Nephron progenitor cell (in vitro differentiated cells): ENCODE results near the gene MRM1.

Experiments
- DNase-seq: peaks from one replicate; pipeline ENCODE4 v3.0.0; 2021
- H3K27ac Mint-ChIP-seq: 2 replicates; pipeline ENCODE4 v1.8.0; 2021; ENCODE audit warnings: mild to moderate bottlenecking, moderate library complexity, mixed read lengths
- H3K27me3 Mint-ChIP-seq: 2 replicates; pipeline ENCODE4 v1.8.0; 2021; ENCODE audit warnings: mild to moderate bottlenecking, low read depth, mixed read lengths; ENCODE audit not compliant: poor library complexity
- H3K36me3 Mint-ChIP-seq: 2 replicates; pipeline ENCODE4 v1.8.0; 2021; ENCODE audit warnings: low read depth, mixed read lengths
- H3K4me1 Mint-ChIP-seq: 2 replicates; pipeline ENCODE4 v1.8.0; 2021; ENCODE audit warnings: mixed read lengths
- H3K4me3 Mint-ChIP-seq: 2 replicates; pipeline ENCODE4 v1.8.0; 2021; ENCODE audit warnings: mild to moderate bottlenecking, moderate library complexity, mixed read lengths
- H3K9me3 Mint-ChIP-seq: 2 replicates; pipeline ENCODE4 v1.8.0; 2021; ENCODE audit warnings: mild to moderate bottlenecking, moderate library complexity, mixed read lengths
- TF ChIP-seq, protein P1 (sequence below): fragments of 200-600 bp; sonication (generic); IDR thresholded peaks from 2 replicates; pipeline ENCODE4 v1.5.0; 2021; ENCODE audit warnings: antibody characterized with exemption

The MRM1 gene, protein sequence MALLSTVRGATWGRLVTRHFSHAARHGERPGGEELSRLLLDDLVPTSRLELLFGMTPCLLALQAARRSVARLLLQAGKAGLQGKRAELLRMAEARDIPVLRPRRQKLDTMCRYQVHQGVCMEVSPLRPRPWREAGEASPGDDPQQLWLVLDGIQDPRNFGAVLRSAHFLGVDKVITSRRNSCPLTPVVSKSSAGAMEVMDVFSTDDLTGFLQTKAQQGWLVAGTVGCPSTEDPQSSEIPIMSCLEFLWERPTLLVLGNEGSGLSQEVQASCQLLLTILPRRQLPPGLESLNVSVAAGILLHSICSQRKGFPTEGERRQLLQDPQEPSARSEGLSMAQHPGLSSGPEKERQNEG

DNA sequence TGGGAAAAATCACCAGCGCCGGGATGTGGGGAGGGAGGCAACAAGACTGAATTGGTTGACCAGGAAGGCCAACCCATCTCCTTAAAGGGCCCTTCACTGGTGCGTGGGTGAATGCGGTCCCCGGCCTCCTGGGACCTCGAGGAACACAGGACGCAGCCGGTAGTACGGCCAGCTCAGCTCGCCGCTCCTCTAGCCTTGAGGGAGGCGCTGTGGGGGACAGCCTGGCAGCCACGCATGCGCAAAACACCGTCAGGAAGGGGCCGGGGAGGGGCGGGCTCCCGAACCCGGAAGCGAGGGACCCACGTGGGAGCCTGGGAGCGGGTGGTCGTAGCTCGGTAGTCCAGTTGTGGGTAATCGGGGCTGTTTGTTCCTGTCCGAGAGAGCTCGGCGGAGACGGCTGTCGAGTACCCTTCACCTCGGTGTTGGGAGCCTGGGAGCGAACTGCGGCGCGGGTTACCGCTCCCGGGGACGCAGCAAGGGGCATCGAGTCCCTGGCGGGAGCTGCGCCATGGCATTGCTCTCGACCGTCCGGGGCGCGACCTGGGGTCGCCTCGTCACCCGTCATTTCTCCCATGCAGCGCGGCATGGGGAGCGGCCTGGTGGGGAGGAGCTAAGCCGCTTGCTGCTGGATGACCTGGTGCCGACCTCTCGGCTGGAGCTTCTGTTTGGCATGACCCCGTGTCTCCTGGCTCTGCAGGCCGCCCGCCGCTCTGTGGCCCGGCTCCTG is at the start of gene MRM1:
Gene MRM1 (plus strand): TSS at position 281 of the 727 bp plus-strand sequence. CDS start 228 bp downstream, at position 509.
- TF ChIP-seq, protein P1, sequence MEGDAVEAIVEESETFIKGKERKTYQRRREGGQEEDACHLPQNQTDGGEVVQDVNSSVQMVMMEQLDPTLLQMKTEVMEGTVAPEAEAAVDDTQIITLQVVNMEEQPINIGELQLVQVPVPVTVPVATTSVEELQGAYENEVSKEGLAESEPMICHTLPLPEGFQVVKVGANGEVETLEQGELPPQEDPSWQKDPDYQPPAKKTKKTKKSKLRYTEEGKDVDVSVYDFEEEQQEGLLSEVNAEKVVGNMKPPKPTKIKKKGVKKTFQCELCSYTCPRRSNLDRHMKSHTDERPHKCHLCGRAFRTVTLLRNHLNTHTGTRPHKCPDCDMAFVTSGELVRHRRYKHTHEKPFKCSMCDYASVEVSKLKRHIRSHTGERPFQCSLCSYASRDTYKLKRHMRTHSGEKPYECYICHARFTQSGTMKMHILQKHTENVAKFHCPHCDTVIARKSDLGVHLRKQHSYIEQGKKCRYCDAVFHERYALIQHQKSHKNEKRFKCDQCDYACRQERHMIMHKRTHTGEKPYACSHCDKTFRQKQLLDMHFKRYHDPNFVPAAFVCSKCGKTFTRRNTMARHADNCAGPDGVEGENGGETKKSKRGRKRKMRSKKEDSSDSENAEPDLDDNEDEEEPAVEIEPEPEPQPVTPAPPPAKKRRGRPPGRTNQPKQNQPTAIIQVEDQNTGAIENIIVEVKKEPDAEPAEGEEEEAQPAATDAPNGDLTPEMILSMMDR = no peak
- Mint-ChIP-seq H3K27me3 (peaks cover 3% of the 10 kb centered on the region), H3K9me3 (no peaks in the 10 kb centered on the region), H3K4me1 (peaks cover 45% of the 10 kb centered on the region), H3K4me3 (peak within 1 kb of the TSS; percentile 88), H3K36me3 (peaks cover 5% of the 10 kb centered on the region), H3K27ac (peak within 1 kb of the TSS; percentile 89)
- peak; percentile 98 for DNase-seq

DNA sequence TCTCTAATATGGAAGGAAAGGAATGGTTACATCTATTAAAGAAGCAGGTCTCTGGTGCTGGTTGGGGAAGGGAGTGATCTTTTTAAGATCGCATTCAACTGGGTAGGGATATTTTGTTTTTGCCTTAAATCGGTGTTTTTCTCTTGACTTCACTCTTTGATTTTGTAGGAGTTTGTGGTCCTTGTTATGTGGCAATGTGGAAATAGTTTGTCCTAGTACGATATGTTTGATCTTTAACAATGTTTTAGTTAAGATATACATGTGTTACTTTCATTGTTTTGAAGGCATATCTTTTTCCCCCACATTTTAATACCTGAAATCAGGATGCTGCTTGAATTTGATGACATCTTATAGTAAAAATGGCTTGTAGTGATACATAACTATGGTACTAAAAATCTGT is 47.9 kb upstream of the MRM1 start:
- Mint-ChIP-seq H3K27me3 (no peaks in the 10 kb centered on the region), H3K9me3 (no peaks in the 10 kb centered on the region), H3K4me3 (no peak overlapping the region), H3K27ac (peak overlapping the region; percentile 64), H3K36me3 (peaks cover 45% of the 10 kb centered on the region), H3K4me1 (peaks cover 7% of the 10 kb centered on the region)
- TF ChIP-seq, protein P1 = no peak
- no peak for DNase-seq

DNA sequence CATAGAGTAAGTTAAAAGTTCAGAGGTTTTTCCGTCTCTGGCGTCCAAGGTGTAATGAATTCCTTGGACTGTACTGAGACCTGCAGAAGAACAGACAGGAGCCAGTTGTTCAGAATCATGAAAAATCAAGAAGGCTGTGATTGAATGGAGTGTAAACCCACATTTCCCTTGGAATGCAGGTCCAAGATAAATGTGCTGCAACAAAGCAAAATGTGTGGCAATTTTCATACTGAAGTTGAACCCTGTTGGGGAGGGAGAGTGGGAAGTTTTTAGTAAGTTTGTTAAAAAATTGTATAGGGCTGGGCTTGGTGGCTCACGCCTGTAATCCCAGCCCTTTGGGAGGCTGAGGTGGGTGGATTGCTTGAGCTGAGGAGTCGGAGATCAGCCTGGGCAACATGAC is 35.3 kb upstream of the MRM1 start:
- no peak for DNase-seq
- Mint-ChIP-seq H3K27me3 (no peaks in the 10 kb centered on the region), H3K4me3 (no peak overlapping the region), H3K36me3 (peaks cover 76% of the 10 kb centered on the region), H3K27ac (no peak overlapping the region), H3K4me1 (no peaks in the 10 kb centered on the region), H3K9me3 (no peaks in the 10 kb centered on the region)
- TF ChIP-seq, protein P1 = no peak

DNA sequence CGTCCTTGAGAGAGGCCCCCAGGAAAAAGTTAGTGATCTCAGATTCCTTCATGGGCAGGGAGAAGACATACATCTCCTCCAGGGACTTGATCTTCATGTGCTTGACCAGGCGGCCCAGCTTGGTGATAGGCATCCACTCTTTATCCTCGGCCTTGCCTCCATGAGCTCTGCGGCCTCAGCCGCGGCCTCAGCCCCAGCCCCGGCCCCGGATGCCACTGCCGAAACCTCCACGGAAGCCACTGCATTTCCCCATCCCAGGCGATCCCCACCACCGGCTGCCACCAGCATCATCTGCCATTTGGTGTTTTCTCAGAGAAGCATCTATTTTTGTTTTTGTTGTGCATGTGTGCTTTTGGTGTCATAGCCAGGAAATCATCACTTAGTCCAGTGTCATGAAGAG is 26.4 kb upstream of the MRM1 start:
- Mint-ChIP-seq H3K4me3 (no peak overlapping the region), H3K27me3 (no peaks in the 10 kb centered on the region), H3K4me1 (no peaks in the 10 kb centered on the region), H3K27ac (no peak overlapping the region), H3K36me3 (peaks cover 61% of the 10 kb centered on the region), H3K9me3 (no peaks in the 10 kb centered on the region)
- DNase-seq = no peak
- TF ChIP-seq, protein P1 = no peak

DNA sequence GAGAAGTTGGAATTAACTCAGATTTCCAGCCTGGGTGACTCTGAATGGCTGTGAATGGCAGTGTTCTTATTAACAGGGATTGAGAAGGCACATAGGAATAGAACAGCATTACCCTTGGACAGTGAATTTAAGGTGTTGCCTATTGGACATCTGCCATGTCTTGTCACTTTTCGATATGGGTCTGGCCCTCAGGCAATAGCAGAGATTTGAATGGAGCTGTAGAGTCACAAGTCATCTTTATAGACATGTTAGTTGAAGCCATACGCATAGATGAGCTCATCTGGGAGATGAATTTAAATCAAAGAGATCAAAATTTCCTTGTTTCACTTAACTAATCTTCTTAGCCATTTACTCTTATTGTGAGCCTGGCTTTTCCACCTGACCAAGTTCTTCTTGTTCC is 24.6 kb upstream of the MRM1 start:
- H3K4me3 Mint-ChIP-seq = no peak overlapping the region
- TF ChIP-seq, protein P1 = no peak

More for the DNA sequence above, 24.6 kb upstream of the MRM1 start:
- no peak for DNase-seq
- Mint-ChIP-seq H3K9me3 (no peaks in the 10 kb centered on the region), H3K4me1 (no peaks in the 10 kb centered on the region), H3K36me3 (peaks cover 76% of the 10 kb centered on the region), H3K27me3 (no peaks in the 10 kb centered on the region), H3K27ac (peak overlapping the region; percentile 20)
